Neural cell (in vitro differentiated cells): ENCODE results near the gene USP6NL.

Experiments used
- CTCF ChIP-seq: fragments of 450-650 bp; IDR thresholded peaks from 2 replicates; pipeline ENCODE4 v1.5.1; 2014; ENCODE audit warnings: antibody characterized with exemption, mild to moderate bottlenecking, moderate library complexity; ENCODE audit not compliant: poor library complexity, severe bottlenecking
- MXI1 ChIP-seq: fragments of 450-650 bp; conservative IDR thresholded peaks from 2 replicates; pipeline ENCODE4 v1.6.1; 2014; ENCODE audit warnings: antibody characterized with exemption, mild to moderate bottlenecking; ENCODE audit not compliant: poor library complexity, severe bottlenecking
- REST ChIP-seq: IDR thresholded peaks from 2 replicates; pipeline ENCODE4 v1.6.1; 2012; ENCODE audit warnings: borderline replicate concordance
- SMC3 ChIP-seq: fragments of 450-650 bp; conservative IDR thresholded peaks from 2 replicates; pipeline ENCODE4 v1.6.1; 2014; ENCODE audit warnings: antibody characterized with exemption, mild to moderate bottlenecking, moderate library complexity; ENCODE audit not compliant: poor library complexity
- TAF1 ChIP-seq: IDR thresholded peaks from 2 replicates; pipeline ENCODE4 v1.6.1; 2012; ENCODE audit warnings: low read depth

GRCh38 chr10:11568578-11568977 lies 42.9 kb downstream of the USP6NL start:
- TF ChIP-seq CTCF (no peak), MXI1 (no peak), SMC3 (no peak), REST (no peak), TAF1 (no peak)
